ENCODE data around the gene NACAD.
"Not testable (repeated sequence)": the region's sequence is repeated elsewhere in the genome, so short reads cannot be mapped to it uniquely, and the experiment has no call there.

The NACAD gene

DNA sequence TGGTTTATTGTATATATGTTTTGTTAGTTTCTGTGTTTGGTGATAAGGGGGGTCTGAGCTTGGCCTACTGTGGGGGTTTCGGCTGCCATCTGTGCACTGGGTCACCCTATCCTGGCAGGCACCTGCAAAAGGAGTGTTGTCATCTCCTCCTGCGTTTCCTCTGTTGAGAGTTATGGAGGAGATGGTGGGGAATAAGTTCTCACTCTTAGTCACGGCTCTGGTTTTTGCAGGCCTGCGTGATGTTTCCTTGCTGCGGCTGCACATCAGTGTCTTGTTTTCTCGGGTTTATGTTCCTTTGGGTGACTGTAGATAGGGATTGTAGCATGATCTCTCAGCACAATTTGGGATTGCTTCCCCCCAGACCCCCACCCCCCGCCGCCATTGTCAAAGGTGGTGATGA lies 52.0 kb downstream of the NACAD start:
- peak; percentile 23 for DNase-seq (ENCODE audit: low read depth)
- H3K4me3 ChIP-seq (ENCODE audit: low read depth, low read length), result no peak overlapping the region
- TF ChIP-seq, protein P1, sequence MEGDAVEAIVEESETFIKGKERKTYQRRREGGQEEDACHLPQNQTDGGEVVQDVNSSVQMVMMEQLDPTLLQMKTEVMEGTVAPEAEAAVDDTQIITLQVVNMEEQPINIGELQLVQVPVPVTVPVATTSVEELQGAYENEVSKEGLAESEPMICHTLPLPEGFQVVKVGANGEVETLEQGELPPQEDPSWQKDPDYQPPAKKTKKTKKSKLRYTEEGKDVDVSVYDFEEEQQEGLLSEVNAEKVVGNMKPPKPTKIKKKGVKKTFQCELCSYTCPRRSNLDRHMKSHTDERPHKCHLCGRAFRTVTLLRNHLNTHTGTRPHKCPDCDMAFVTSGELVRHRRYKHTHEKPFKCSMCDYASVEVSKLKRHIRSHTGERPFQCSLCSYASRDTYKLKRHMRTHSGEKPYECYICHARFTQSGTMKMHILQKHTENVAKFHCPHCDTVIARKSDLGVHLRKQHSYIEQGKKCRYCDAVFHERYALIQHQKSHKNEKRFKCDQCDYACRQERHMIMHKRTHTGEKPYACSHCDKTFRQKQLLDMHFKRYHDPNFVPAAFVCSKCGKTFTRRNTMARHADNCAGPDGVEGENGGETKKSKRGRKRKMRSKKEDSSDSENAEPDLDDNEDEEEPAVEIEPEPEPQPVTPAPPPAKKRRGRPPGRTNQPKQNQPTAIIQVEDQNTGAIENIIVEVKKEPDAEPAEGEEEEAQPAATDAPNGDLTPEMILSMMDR (IDR thresholded peaks at IDR 0.05; ENCODE audit: insufficient read depth, low read depth, low read length, missing control alignments), result no peak

- no peak for DNase-seq (ENCODE audit: low read depth)
- TF ChIP-seq, protein P1 (IDR thresholded peaks at IDR 0.05; ENCODE audit: insufficient read depth, low read depth, low read length, missing control alignments), result no peak
- no peak overlapping the region for H3K4me3 ChIP-seq (ENCODE audit: low read depth, low read length)
These were observed 52.5 kb downstream of the NACAD start for GRCh38 chr7:45036317-45036716.

- TF ChIP-seq, protein P1 (IDR thresholded peaks at IDR 0.05; ENCODE audit: insufficient read depth, low read depth, low read length, missing control alignments), result no peak
- no peak overlapping the region for H3K4me3 ChIP-seq (ENCODE audit: low read depth, low read length)
- no peak for DNase-seq (ENCODE audit: low read depth)
These were observed 52.9 kb downstream of the NACAD start for GRCh38 chr7:45035893-45036292.

- DNase-seq (ENCODE audit: low read depth), result no peak
- TF ChIP-seq, protein P1 (IDR thresholded peaks at IDR 0.05; ENCODE audit: insufficient read depth, low read depth, low read length, missing control alignments), result no peak
- H3K4me3 ChIP-seq (ENCODE audit: low read depth, low read length), result no peak overlapping the region
These were observed 53.4 kb downstream of the NACAD start for GRCh38 chr7:45035371-45035770.

GRCh38 chr7:45034710-45035109 lies 54.1 kb downstream of the NACAD start:
- not testable (repeated sequence) for H3K4me3 ChIP-seq (ENCODE audit: low read depth, low read length); DNase-seq (ENCODE audit: low read depth)

- H3K4me3 ChIP-seq (ENCODE audit: low read depth, low read length), result no peak overlapping the region
- no peak for DNase-seq (ENCODE audit: low read depth)
- TF ChIP-seq, protein P1 (IDR thresholded peaks at IDR 0.05; ENCODE audit: insufficient read depth, low read depth, low read length, missing control alignments), result no peak
These were observed 54.9 kb downstream of the NACAD start for GRCh38 chr7:45033931-45034290.

- DNase-seq (ENCODE audit: low read depth), result no peak
- H3K4me3 ChIP-seq (ENCODE audit: low read depth, low read length), result no peak overlapping the region
- TF ChIP-seq, protein P1 (IDR thresholded peaks at IDR 0.05; ENCODE audit: insufficient read depth, low read depth, low read length, missing control alignments), result no peak
These were observed 55.4 kb downstream of the NACAD start for GRCh38 chr7:45033261-45033930.
